Erythroblast (primary cell): Measurements from ENCODE around the gene NRBF2.

Experiments
- GATA1 ChIP-seq: IDR thresholded peaks from 2 replicates; pipeline ENCODE4 v1.6.1; 2011; ENCODE audit warnings: low read depth, mild to moderate bottlenecking, control low read depth, low read length, moderate library complexity
- POLR2A ChIP-seq: IDR thresholded peaks from 2 replicates; pipeline ENCODE4 v1.6.1; 2011; ENCODE audit warnings: mild to moderate bottlenecking, low read length

DNA sequence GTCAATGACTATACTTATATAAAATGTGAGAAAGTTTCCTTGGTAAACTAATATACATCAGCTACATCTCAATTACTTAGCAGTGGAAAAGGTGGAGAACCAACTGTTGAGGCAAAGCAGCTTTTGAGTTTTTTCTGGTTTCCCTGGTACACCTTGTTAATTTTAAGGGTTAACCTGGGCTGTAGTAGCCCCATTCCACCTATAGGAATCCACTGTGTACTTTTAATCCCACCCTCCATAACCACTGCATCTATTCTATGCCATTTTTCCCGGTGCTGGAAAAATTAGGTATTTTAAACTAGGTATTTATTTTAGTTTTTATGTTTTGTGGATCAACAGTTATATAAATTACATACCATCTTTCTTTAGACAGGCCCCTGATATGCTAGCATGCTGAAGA lies 42.4 kb downstream of the NRBF2 start:
- TF ChIP-seq POLR2A (no peak), GATA1 (no peak)
